ENCODE data around the gene HRH3.

GRCh38 chr20:62266851-62267250 is 46.8 kb upstream of the HRH3 start:
- TF ChIP-seq, protein P1, sequence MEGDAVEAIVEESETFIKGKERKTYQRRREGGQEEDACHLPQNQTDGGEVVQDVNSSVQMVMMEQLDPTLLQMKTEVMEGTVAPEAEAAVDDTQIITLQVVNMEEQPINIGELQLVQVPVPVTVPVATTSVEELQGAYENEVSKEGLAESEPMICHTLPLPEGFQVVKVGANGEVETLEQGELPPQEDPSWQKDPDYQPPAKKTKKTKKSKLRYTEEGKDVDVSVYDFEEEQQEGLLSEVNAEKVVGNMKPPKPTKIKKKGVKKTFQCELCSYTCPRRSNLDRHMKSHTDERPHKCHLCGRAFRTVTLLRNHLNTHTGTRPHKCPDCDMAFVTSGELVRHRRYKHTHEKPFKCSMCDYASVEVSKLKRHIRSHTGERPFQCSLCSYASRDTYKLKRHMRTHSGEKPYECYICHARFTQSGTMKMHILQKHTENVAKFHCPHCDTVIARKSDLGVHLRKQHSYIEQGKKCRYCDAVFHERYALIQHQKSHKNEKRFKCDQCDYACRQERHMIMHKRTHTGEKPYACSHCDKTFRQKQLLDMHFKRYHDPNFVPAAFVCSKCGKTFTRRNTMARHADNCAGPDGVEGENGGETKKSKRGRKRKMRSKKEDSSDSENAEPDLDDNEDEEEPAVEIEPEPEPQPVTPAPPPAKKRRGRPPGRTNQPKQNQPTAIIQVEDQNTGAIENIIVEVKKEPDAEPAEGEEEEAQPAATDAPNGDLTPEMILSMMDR (IDR thresholded peaks at IDR 0.05 in 4 of 5, conservative IDR thresholded peaks at IDR 0.05 in 1 of 5) = no peak
- TF ChIP-seq POLR2A (IDR thresholded peaks at IDR 0.05) = no peak

All from gastrocnemius medialis (tissue), 4 donors.